ENCODE data around the gene SPATA24.
"Not testable (repeated sequence)": the region's sequence is repeated elsewhere in the genome, so short reads cannot be mapped to it uniquely, and the experiment has no call there.

Gene SPATA24

GRCh38 chr5:139381837-139382761 is 21.8 kb downstream of the SPATA24 start:
- no peak for DNase-seq

GRCh38 chr5:139379626-139380449 is 24.1 kb downstream of the SPATA24 start:
- DNase-seq = no peak

- DNase-seq = no peak
Measured at GRCh38 chr5:139378941-139379361, 24.9 kb downstream of the SPATA24 start.

- DNase-seq = no peak
Measured at GRCh38 chr5:139378101-139378825, 25.6 kb downstream of the SPATA24 start.

GRCh38 chr5:139377226-139377625 is 26.7 kb downstream of the SPATA24 start:
- DNase-seq = no peak

GRCh38 chr5:139376364-139376763 is 27.5 kb downstream of the SPATA24 start:
- no peak for DNase-seq

- DNase-seq = no peak
Measured at GRCh38 chr5:139374909-139375308, 29.0 kb downstream of the SPATA24 start.

- no peak for DNase-seq
Measured at GRCh38 chr5:139371482-139372435, 32.1 kb downstream of the SPATA24 start.

GRCh38 chr5:139369181-139369580 is 34.7 kb downstream of the SPATA24 start:
- no peak for DNase-seq

GRCh38 chr5:139368613-139369012 is 35.3 kb downstream of the SPATA24 start:
- no peak for DNase-seq

- DNase-seq = no peak
Measured at GRCh38 chr5:139364466-139364865, 39.4 kb downstream of the SPATA24 start.

- no peak for DNase-seq
Measured at GRCh38 chr5:139363937-139364336, 40.0 kb downstream of the SPATA24 start.

- no peak for DNase-seq
Measured at GRCh38 chr5:139361835-139362429, 42.0 kb downstream of the SPATA24 start.

GRCh38 chr5:139360384-139360783 is 43.5 kb downstream of the SPATA24 start:
- no peak for DNase-seq

GRCh38 chr5:139358064-139358463 is 45.8 kb downstream of the SPATA24 start:
- DNase-seq = no peak

- not testable (repeated sequence) for DNase-seq
Measured at GRCh38 chr5:139355900-139356299, 48.0 kb downstream of the SPATA24 start.

- DNase-seq = no peak
Measured at GRCh38 chr5:139354186-139354585, 49.7 kb downstream of the SPATA24 start.

- DNase-seq = not testable (repeated sequence)
Measured at GRCh38 chr5:139347863-139348262, 56.0 kb downstream of the SPATA24 start.

All from retina (tissue), 1 donor.